Activated B cell treated with CpG ODN at 0.5 μM for 24 hours (primary cell): ENCODE results near the gene SLC12A2. TPM values are rescaled to one million over a fixed set of nuclear protein-coding genes. Genes with fewer than 3 reads are reported as not detected.

Source experiments
- ATAC-seq: fragments of 200-7000 bp; cut with Tn5 transposase; one replicate; pipeline ENCODE4 v1.10.0; 2021; ENCODE audit warnings: low read depth, mild to moderate bottlenecking, moderate library complexity
- CTCF ChIA-PET: fragments of 350-600 bp; sonication (Branson Sonifier 250); formaldehyde crosslinking; loops from one replicate; lab custom pipeline; 2021; ENCODE audit warnings: antibody characterized with exemption; lab: Charles Lee
- POLR2A ChIA-PET: fragments of 350-600 bp; sonication (Branson Sonifier 250); formaldehyde crosslinking; loops from one replicate; lab custom pipeline; 2021; ENCODE audit warnings: antibody characterized with exemption; lab: Charles Lee
- DNase-seq: peaks from one replicate; pipeline ENCODE4 v3.0.0; 2022
- H3K27ac Mint-ChIP-seq: one replicate; pipeline ENCODE4 v1.8.0; 2020; ENCODE audit warnings: mixed read lengths
- H3K27me3 Mint-ChIP-seq: one replicate; pipeline ENCODE4 v1.8.0; 2021; ENCODE audit warnings: mixed read lengths
- H3K36me3 Mint-ChIP-seq: one replicate; pipeline ENCODE4 v1.8.0; 2021; ENCODE audit warnings: low read depth, mixed read lengths
- H3K4me1 Mint-ChIP-seq: one replicate; pipeline ENCODE4 v1.8.0; 2021; ENCODE audit warnings: mixed read lengths
- H3K4me3 Mint-ChIP-seq: one replicate; pipeline ENCODE4 v1.8.0; 2020; ENCODE audit warnings: mild to moderate bottlenecking, mixed read lengths
- H3K9me3 Mint-ChIP-seq: one replicate; pipeline ENCODE4 v1.8.0; 2020; ENCODE audit warnings: mixed read lengths
- intact Hi-C: fragments of 100-400 bp; cut with micrococcal nuclease; formaldehyde crosslinking; loops from one replicate; pipeline ENCODE4 v1.15.1; 2024
- total RNA-seq: library from RNA; stranded (reverse); gene quantifications from 2 replicates; pipeline ENCODE4 v1.2.3, GENCODE V29; 2022
- TF ChIP-seq, protein P1 (sequence below): fragments of 200-600 bp; IDR thresholded peaks from one replicate; pipeline ENCODE4 v1.8.0; 2022; ENCODE audit warnings: antibody characterized with exemption, mild to moderate bottlenecking

SLC12A2 gene
- total RNA-seq, 1 donor from 2014 or later = 20.6 TPM

GRCh38 chr5:128135286-128135685, 51.7 kb downstream of the SLC12A2 start:
- TF ChIP-seq, protein P1, sequence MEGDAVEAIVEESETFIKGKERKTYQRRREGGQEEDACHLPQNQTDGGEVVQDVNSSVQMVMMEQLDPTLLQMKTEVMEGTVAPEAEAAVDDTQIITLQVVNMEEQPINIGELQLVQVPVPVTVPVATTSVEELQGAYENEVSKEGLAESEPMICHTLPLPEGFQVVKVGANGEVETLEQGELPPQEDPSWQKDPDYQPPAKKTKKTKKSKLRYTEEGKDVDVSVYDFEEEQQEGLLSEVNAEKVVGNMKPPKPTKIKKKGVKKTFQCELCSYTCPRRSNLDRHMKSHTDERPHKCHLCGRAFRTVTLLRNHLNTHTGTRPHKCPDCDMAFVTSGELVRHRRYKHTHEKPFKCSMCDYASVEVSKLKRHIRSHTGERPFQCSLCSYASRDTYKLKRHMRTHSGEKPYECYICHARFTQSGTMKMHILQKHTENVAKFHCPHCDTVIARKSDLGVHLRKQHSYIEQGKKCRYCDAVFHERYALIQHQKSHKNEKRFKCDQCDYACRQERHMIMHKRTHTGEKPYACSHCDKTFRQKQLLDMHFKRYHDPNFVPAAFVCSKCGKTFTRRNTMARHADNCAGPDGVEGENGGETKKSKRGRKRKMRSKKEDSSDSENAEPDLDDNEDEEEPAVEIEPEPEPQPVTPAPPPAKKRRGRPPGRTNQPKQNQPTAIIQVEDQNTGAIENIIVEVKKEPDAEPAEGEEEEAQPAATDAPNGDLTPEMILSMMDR = no peak
- H3K27ac Mint-ChIP-seq = no peak overlapping the region
- intact Hi-C loops = no loop called here
- ATAC-seq = no peak
- ChIA-PET CTCF (no interaction called here), POLR2A (no interaction called here)
- no peaks in the 10 kb centered on the region for H3K9me3 Mint-ChIP-seq
- H3K4me1 Mint-ChIP-seq = no peaks in the 10 kb centered on the region
- peaks cover 60% of the 10 kb centered on the region for H3K36me3 Mint-ChIP-seq
- H3K27me3 Mint-ChIP-seq = no peaks in the 10 kb centered on the region
- no peak overlapping the region for H3K4me3 Mint-ChIP-seq
- no peak for DNase-seq

- H3K9me3 Mint-ChIP-seq = no peaks in the 10 kb centered on the region
- TF ChIP-seq, protein P1 = no peak
- no peaks in the 10 kb centered on the region for H3K27me3 Mint-ChIP-seq
- ATAC-seq = no peak
- no peak for DNase-seq
- H3K27ac Mint-ChIP-seq = no peak overlapping the region
- no peaks in the 10 kb centered on the region for H3K4me1 Mint-ChIP-seq
- H3K4me3 Mint-ChIP-seq = no peak overlapping the region
- intact Hi-C loops = no loop called here
- POLR2A ChIA-PET = no interaction called here
- CTCF ChIA-PET = no interaction called here
- peaks cover 55% of the 10 kb centered on the region for H3K36me3 Mint-ChIP-seq
Measured at GRCh38 chr5:128143911-128144310, 60.3 kb downstream of the SLC12A2 start.

DNA sequence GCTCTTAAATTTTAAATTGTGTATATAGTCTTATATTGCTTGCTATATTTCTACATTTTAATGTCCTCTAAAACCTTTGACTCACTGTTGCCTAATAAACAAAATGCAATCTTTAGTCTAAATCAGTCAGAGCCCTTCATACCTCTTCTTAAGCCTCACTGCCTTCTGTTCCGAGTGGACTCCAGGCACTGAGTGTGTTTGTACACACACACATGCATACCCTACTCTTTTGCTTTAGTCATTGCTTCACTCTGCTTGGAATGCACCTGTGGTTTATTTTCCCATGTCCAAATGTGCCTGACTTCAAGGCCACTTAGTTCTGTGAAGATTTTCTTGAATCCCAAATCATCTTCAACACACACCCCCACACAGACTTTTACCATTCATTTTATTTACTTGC, 60.9 kb downstream of the SLC12A2 start:
- TF ChIP-seq, protein P1 = no peak
- CTCF ChIA-PET = no interaction called here

GRCh38 chr5:128146671-128147070, 63.1 kb downstream of the SLC12A2 start:
- intact Hi-C loops = no loop called here
- H3K36me3 Mint-ChIP-seq = peaks cover 61% of the 10 kb centered on the region
- ChIA-PET CTCF (no interaction called here), POLR2A (no interaction called here)
- TF ChIP-seq, protein P1 = no peak
- ATAC-seq (no peak), DNase-seq (no peak)
- no peaks in the 10 kb centered on the region for H3K4me1 Mint-ChIP-seq
- no peaks in the 10 kb centered on the region for H3K9me3 Mint-ChIP-seq
- H3K4me3 Mint-ChIP-seq = no peak overlapping the region
- no peaks in the 10 kb centered on the region for H3K27me3 Mint-ChIP-seq
- H3K27ac Mint-ChIP-seq = no peak overlapping the region

More for the DNA sequence above, 60.9 kb downstream of the SLC12A2 start:
- Mint-ChIP-seq H3K36me3 (peaks cover 57% of the 10 kb centered on the region), H3K9me3 (no peaks in the 10 kb centered on the region), H3K4me1 (no peaks in the 10 kb centered on the region), H3K27ac (no peak overlapping the region), H3K4me3 (no peak overlapping the region), H3K27me3 (no peaks in the 10 kb centered on the region)
- POLR2A ChIA-PET = no interaction called here
- intact Hi-C loops = no loop called here
- ATAC-seq (no peak), DNase-seq (no peak)

GRCh38 chr5:128154943-128155342, 71.4 kb downstream of the SLC12A2 start:
- Mint-ChIP-seq H3K9me3 (peaks cover 2% of the 10 kb centered on the region), H3K4me3 (no peak overlapping the region), H3K36me3 (peaks cover 72% of the 10 kb centered on the region), H3K27ac (no peak overlapping the region), H3K27me3 (no peaks in the 10 kb centered on the region), H3K4me1 (no peaks in the 10 kb centered on the region)
- ATAC-seq (no peak), DNase-seq (no peak)
- TF ChIP-seq, protein P1 = no peak
- intact Hi-C loops = no loop called here
- CTCF ChIA-PET = no interaction called here
- POLR2A ChIA-PET = no interaction called here
